ENCODE measurements around the gene RRAS2.

GRCh38 chr11:14361951-14362350 is 3.0 kb upstream of the RRAS2 start:
- TF ChIP-seq CTCF (IDR thresholded peaks at IDR 0.05) (no peak), POLR2A (IDR thresholded peaks at IDR 0.05) (no peak)
